A204.1 (cell line): Measurements from ENCODE around the gene ROCK1.
A peak's percentile ranks its signal among the peaks of the same experiment; 100 is the strongest.
"Not testable (repeated sequence)": the region's sequence is repeated elsewhere in the genome, so short reads cannot be mapped to it uniquely, and the experiment has no call there.

Source experiments
- FAIRE-seq: peaks from 2 replicates; lab custom pipeline; 2012; peaks lifted over from hg19 to GRCh38; lab: Jason Lieb, UNC

Gene ROCK1

DNA sequence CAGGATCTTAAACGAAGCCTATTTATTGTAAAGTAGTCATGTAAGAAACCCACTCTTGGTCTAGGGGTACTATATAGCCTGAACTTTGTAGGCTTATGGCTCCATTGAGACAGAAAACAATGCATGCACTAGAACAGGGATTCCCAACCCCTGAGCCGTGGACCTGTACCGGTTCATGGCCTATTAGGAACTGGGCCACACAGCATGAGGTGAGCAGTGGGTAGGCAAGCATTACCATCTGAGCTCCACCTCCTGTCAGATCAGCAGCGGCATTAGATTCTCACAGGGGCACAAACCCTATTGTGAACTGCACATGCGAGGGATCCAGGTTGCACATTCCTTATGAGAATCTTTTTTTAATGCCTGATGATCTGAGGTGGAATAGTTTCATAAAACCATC lies 59.2 kb downstream of the ROCK1 start:
- FAIRE-seq = no peak

DNA sequence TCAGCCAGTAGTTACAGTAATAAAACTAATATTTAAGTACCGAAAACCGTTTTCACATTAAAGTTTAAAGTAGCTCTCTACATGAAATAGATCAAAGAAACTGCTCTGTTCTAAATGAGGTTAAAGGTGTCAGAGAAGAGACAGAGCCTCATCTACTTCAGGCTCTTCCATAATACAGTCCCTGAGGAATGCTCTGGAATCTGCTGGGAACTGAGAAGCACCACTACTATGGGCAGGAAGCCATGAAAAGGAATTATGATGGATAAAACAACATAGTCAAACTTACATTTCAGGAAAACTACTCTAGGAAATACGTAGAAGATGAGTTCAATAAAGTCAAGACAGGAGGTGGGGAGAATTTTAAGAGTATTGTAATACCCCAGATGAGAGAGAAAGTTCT lies 60.0 kb downstream of the ROCK1 start:
- FAIRE-seq = no peak

DNA sequence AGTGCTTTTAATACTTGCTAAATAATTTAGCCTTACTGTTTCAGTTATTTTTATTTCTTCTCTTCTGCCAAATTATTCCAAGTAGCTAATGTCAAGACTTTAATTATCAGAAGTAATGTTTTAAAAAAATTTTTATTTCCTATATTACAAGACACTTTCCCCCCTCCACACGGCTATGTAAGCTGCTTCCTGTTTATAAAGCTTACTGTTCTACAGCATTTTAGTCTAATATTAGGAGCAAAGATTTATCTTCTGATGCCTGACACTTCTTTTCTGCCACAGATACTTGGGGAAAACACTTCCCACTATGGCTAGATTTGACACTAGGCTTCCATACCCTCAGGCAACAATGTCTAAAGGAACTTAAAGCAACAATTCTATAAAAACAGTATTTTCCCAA lies 62.3 kb downstream of the ROCK1 start:
- no peak for FAIRE-seq

DNA sequence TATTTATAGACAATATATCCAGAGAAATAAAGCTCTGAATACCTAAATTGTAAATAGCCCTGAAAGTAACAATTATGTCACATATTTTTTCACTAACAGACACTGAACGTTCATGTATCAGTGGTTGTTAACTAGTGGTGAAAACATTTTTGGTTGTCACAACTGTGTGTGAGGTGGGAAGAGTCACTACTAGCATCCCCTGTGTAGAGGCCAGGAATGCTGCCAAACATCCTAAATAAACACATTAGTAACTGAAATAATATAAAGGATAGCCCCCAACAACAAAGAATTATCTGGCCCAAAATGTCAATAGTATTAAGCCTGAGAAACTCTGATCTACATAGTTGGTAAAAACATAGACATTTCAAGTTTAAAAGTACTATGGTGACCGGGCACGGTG lies 64.5 kb downstream of the ROCK1 start:
- FAIRE-seq = no peak

DNA sequence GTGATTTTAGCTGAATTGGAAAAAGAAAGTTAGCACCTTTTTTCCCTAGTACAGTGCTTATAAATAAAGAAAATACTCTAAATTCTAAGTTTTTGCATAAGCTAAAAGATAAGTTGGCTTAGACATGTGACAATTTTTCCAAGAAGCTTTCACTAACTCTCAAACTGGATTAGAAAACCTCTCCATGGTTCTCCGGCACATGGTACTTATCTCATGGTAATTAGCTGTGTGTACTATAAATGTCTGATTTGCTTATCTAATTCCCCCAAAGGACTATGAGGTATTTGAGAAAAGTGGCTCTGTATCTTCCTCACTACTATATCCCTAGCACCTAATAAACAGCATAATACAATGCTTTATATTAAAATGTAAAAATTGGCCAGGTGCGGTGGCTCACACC lies 71.1 kb downstream of the ROCK1 start:
- no peak for FAIRE-seq

DNA sequence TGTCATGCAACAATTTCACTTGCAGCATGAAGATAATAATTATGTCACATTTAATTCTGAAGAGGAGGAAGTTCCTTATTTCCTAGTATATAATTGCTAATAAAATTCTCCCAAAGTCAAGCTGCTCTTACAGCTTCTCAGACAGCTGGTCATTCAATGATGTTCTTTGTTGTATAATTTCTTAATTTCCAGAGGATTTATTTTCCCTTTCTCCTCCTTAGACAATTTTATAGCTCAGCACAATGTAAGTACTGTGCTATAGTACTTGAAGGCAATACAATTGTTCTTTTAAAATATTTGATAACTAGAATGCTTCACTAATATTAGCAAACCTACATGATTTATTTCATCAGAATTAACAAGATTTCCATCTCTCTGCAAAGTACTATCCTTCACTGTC lies 73.4 kb downstream of the ROCK1 start:
- no peak for FAIRE-seq

DNA sequence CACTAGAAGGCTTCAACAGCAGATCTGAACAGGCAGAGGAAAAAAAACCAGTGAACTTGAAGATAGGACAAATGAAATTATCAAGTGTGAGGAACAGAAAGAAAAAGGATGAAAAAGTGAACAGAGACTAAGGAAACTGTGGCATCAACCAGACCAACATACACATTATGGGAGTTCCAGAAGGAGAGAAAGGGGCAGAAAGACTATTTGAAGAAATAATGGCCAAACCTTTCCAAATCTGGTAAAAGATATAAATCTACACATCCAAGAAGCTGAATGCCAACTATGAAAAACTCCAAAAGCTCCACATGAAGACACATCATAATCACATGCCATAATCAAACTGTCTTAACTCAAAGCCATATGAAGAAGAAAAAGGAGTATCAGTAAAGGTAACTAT lies 79.8 kb downstream of the ROCK1 start:
- no peak for FAIRE-seq

DNA sequence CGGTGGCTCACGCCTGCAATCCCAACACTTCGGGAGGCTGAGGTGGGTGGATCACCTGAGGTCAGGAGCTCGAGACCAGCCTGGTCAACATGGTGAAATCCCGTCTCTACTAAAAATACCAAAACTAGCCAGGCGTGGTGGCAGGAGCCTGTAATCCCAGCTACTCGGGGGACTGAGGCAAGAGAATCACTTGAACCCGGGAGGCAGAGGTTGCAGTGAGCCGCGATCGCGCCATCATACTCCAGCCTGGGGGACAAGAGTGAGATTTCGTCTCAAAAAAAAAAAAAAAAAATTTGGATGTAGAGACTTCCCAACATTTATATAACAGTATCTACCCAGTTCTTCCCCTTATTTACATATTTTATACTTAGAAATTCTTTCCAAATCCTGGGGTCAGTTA lies 93.4 kb downstream of the ROCK1 start:
- not testable (repeated sequence) for FAIRE-seq

DNA sequence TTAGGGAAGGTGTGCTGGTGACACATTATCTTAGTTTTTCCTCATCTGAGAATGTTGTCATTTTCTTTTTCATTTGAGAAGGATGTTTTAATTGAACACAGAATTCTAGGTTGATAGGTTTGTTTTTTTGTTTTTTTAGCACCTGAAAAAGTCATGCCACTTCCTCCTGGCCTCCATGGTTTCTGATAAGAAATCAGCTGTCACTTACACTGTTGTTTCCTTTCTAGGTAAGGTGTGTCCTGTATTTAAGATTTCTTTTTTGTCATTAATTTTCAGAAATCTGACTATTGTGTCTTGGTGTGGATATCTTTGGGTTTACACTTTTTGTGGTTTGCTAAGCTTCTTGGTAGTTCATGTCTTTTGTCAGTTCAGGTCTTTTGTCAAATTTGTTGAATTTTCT lies 99.3 kb downstream of the ROCK1 start:
- FAIRE-seq = no peak

DNA sequence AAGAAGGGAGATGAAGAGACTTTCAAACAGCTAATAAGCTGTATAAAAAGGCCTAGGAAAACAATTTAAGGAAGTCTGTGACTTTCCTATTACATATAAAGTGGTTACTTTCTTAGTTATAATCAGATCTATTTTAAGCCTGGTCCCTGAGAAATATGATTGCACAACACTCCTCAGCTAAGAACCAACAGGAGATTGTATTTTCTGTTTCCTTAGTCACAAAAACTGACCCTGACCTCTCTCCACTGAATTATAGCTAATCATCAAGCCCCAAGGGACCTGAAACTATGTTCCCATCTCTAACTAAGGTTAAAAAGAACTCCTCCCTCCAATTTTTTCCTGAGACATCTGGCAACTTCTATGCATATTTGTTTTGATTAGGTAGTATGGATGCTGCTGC lies 106.9 kb downstream of the ROCK1 start:
- FAIRE-seq = no peak

DNA sequence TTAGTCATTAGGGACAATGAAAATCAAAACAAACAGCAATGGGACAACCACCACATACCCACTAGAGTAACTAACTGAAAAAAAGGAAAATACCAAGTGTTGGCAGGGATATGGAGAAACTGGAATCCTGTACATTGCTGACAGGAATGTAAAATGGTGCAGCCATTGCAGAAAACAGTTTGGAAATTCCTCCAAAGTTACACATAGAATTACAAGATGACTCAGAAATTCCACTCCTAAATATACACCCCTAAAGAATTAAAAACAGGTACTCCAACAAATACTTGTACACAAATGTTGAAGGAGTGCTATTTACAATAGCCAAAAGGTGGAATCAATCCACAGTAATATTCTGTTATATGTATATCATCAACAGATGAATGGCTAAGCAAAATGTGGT lies 110.9 kb downstream of the ROCK1 start:
- FAIRE-seq = no peak

DNA sequence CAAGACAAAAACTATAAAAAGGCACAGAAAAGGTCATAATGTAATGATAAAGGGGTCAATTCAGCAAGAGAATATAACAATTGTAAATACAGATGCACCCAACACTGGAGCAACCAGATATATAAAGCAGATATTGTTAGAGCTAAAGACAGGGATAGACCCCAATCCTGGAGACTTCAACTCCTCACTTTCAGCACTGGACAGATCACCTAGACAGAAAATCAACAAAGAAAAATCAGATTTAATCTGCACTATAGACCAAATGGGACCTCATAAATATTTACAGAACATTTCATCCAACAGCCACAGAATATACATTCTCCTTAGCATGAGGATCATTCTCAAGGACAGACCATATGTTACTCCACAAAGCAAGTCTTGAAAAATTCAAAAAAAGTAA lies 114.2 kb downstream of the ROCK1 start:
- FAIRE-seq = no peak

DNA sequence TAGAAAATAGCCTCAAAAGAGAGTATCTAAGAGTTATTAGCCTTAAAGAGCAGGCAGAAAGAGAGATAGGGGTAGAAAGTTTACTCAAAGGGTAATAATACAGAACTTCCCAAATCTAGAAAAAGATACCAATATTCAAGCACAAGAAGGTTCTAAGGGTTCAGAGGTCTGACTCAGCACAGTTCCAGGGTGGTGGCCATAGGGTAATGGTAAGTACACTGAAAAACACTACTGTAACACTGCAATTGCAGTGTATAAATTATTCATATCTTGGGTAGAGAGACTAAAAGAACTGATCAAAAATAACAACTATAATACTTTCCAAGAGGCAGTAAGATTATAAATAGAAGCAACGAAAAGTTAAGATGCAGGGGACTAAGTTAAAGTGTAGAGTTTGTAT lies 115.2 kb downstream of the ROCK1 start:
- no peak for FAIRE-seq

DNA sequence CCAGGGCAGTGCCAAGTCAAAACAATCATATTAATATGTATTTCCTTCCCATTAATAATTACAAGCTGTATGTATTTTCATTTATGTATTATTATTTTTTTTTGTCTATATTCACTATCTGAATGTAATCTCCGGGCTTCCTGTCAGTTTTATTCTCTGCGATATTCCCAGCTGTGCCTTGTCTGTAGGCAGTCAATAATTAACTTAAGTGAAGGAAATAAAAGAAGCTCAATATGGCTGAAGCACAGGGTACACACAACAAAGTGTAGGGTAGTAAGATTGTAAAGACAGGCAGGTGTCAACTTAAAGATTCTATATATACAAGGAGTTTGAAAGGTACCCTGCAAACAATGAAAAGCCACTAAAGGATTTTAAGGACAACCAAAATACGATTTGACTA lies 122.9 kb downstream of the ROCK1 start:
- FAIRE-seq = no peak

DNA sequence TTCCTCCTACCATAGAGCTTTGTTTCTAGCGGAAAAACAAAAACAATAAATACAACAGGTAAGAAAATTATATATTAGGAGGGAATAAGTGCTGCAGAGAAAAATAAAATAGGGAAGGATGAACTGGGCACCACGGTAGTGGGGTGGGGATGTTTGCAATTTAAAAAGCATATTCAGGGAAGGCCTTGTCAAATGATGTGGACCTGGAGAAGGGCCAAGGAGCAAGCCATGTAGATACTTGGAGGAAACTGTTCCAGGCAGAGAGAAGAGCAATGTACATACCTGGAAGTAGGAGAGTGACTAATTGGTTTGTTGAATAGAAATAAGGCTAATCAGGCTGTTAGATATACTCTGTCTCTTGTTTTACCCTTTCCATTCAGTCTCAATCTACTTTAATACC lies 136.5 kb downstream of the ROCK1 start:
- FAIRE-seq = no peak

DNA sequence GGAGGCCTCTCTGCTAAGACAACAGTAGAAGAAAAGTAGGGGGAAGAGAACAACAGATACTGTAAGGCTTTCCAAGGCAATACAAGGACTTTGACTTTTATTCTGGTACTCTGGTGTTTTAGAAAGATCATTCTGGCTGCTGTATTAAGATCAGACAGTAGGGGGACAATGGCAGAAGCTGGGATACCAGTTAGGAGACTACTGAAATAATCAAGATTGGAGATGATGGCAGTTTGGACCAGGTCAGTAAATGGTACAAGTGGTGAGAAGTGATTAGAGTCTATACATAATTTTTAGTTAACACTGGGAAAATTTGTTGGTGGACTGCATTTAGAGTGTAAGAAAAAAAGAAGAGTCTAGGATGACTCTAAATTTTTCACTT lies 139.7 kb downstream of the ROCK1 start:
- FAIRE-seq = peak; percentile 56

DNA sequence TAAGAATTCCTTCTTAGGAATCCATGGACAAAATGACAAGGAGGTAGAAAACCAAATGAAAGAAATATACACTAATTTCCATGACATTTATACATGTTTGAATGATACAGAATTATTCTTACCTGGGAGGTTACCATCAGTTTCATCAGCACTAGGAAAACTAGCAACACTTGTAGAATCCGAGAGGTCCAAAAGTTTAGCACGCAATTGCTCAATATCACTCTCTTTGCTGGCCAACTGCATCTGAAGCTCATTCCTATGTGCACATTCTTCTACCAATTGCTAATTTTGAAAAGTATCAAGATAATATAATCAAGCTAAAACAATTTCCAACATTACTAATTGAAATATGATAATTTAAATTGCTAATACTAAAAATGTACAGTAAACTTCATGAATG lies 144.8 kb downstream of the ROCK1 start:
- no peak for FAIRE-seq

DNA sequence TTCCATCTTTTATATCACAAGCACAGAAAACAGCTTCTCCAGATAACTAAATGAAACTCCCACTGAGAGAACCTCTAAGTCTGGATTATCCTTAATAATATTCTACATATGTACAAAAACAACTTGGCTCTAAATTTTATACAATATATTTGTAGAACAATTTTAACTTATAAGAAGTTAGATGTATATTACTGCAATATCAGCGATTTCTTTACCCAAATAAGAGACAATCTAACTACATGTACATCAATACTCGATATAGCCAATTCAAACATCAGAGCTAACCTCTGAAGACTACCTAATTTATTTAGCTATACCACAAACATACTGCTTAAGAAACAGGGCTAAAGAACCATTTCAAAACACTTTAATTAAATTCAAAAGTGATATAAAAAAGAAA lies 148.6 kb downstream of the ROCK1 start:
- no peak for FAIRE-seq

DNA sequence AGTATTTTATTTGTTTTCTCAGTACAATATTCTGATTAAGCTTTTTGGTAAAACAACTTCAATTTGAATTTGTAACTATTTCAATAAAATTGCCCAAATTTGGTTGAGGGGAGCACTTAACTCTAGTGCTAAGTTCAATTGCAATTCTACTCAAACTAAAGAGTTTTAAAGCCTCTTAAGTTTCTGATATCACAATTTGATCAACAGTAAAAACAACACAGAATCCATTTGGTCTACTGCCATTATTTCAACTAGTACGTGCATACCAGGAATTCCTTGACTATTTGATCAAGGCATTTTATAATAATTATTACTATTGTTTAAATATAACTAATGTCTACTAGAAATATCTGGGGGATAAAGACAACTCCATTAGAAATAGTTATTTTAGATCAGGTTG lies 150.9 kb downstream of the ROCK1 start:
- no peak for FAIRE-seq

DNA sequence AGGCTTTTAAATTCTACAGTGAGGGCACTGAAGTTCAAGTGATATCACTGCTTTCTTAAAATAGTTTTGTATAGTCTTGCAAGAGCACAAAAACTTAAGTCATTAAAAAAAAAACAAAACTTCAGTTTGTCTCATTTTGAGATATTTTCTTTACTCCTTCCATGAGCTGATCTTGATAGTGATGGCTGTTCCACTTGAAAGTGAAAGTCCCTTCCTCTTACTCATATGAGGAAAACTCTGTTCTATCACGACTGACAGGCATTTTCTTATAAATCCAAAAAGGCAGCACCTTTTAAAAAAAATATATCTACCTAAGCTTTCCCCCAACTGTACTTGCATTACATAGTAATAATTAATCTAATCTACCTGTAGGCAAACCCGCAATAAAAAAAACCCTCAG lies 160.8 kb downstream of the ROCK1 start:
- FAIRE-seq = not testable (repeated sequence)
